Stimulated activated CD4-positive, alpha-beta T cell treated with anti-CD3 and anti-CD28 coated beads, Interleukin-12 subunit alpha, Interleukin-12 subunit beta, amount 100 ng/mL, for 48 hours (primary cell): ENCODE results near the gene CAMK2G.
"Not testable (repeated sequence)": the region's sequence is repeated elsewhere in the genome, so short reads cannot be mapped to it uniquely, and the experiment has no call there.

Source experiments
- DNase-seq, 3 donors: peaks; one replicate each; pipeline ENCODE4 v3.0.0-alpha.2; 2020; ENCODE audit warnings: low read depth in 2 of 3, low spot score in 1 of 3

The CAMK2G gene

DNA sequence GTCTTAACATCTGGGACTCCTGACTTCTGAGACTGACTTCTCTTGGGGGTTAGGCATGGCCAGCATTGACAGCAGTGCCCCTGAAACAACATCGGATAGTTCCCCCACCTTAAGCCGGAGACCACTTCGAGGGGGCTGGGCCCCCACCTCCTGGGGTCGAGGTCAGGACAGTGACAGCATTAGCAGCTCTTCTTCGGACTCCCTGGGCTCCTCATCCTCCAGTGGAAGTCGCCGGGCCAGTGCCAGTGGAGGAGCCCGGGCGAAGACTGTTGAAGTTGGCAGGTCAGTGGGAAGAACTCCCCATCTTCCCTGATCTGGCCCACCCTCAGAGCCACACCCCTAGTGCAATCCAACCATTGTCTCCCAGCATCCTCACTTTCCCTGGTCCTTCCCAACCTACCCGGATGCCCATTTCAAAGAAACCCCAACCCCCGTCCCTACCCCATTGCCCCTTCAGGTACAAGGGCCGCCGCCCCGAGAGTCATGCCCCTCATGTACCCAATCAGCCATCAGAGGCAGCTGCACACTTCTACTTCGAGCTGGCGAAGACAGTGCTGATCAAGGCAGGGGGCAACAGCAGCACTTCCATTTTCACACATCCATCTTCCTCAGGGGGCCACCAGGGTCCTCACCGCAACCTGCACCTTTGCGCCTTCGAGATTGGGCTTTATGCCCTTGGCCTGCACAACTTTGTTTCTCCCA lies 76.9 kb downstream of the CAMK2G start:
- DNase-seq: no peak

DNA sequence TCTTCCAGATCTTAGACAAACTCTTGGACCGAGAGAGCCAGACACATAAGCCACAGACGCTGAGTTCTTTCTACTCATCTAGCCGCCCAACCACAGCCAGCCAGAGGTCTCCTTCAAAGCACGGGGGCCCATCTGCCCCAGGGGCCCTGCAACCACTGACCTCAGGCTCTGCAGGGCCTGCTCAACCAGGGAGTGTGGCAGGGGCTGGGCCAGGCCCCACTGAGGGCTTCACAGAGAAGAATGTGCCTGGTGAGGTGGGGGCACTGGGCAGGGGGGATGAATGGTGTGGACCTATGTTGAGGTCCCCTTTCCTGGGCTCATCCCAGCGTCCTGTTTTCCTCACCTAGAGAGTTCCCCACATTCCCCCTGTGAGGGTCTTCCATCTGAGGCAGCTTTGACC lies 77.6 kb downstream of the CAMK2G start:
- DNase-seq: no peak

- not testable (repeated sequence) for DNase-seq
Measured at GRCh38 chr10:73796035-73796434, 78.3 kb downstream of the CAMK2G start.

DNA sequence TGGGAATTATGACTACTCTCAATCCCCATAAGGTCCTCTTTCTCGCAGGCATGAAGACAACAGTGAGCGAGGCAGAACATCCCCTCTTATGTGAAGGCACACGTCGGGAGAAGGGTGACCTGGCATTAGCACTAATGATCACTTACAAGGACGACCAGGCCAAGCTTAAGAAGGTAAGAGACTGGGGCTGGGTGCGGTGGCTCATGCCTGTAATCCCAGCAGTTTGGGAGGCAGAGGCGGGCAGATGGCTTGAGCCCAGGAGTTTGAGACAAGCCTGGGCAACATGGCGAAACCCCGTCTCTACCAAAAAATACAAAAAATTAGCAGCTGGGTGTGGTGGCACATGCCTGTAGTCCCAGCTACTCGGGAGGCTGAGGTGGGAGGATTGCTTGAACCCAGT lies 78.9 kb downstream of the CAMK2G start:
- DNase-seq: not testable (repeated sequence)

DNA sequence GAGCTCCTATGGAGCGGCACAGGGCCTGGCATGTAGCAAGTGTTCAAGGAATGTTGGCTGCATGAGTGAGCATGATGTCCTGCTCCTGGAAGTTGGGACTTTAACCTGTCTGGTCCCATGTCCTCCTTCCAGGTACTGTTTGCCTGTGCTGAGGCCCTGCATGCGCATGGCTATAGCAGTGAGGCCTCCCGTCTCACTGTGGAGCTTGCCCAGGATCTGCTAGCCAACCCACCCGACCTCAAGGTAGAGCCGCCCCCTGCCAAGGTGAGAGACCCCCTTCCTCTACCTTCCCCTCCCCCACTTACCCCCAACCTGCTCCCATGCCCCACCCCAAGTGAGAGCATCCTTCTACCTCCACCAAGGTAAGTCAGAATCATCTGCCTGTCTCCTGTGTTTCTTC lies 80.9 kb downstream of the CAMK2G start:
- DNase-seq: no peak

GRCh38 chr10:73791871-73792400 lies 82.4 kb downstream of the CAMK2G start:
- no peak for DNase-seq

DNA sequence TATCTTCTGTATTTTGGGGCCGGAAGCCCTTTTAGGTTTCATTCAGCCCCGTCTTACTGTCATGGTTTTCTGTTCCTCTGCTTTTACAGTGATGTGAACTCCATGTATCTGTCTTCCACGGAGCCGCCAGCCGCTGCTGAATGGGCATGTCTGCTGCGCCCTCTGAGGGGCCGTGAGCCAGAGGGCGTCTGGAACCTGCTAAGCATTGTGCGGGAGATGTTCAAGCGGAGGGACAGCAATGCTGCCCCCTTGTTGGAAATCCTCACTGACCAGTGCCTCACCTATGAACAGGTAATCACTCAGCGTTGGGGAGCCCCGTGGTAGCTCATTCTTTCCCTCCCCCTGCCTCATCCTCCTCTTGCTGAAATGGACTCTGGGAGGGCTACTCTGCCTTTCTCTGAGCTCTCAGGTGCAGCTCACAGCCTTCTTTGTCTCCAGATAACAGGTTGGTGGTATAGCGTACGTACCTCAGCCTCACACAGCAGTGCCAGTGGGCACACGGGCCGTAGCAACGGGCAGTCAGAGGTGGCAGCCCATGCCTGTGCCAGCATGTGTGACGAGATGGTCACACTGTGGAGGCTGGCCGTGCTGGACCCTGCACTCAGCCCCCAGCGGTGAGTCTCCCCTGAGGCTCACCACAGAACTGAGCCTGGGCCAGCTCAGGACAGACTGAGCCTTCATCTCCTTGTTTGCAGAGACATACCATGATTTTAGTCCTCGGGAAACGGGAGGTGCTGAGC lies 83.3 kb downstream of the CAMK2G start:
- DNase-seq: no peak

DNA sequence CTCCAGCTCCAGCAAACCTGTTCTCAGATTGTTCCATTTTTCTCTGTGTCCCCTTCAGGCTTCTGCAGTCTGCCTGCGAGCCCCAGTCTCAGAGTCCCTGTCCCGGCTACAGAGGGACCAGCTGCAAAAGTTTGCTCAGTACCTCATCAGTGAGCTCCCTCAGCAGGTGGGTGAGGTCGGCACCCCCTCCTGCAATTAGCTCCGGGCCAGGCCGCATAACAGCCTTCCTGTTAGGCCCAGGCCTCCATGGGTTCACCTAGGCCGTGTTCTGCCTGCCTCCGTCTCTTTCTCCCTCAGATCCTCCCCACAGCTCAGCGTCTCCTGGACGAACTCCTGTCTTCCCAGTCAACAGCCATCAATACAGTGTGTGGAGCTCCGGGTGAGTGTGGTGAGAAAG lies 84.7 kb downstream of the CAMK2G start:
- no peak for DNase-seq

DNA sequence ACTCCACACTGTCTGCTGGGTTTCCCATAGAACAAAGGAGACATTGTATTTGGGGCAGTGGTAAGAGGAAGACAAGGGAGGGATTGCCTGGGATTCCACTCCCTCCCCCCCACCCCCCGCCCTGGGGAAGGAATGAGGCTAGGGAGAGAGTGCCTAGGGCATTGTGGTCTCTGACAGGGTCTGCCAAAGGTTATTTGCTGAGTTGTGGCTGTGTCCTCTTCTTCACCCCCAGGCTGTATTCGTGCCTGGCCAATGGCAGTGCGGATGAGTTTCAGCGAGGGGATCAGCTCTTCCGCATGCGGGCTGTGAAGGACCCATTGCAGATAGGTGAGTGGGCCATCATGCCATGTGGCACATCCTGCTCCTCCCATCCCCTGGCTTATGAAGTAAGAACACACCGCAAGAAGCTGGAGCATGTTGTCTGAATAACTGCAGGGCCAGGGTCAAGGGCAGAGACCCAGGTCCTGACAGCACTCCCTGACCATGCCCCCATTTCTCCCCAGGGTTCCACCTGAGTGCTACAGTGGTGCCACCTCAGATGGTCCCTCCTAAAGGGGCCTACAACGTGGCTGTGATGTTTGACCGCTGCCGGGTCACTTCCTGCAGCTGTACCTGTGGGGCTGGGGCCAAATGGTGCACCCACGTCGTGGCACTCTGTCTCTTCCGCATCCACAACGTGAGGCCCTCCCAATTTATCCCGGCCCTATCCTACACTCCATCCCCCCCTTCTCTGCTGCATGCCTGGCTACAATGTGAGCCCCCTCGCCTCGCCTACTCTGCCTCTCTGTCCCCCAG lies 85.3 kb downstream of the CAMK2G start:
- DNase-seq: no peak

DNA sequence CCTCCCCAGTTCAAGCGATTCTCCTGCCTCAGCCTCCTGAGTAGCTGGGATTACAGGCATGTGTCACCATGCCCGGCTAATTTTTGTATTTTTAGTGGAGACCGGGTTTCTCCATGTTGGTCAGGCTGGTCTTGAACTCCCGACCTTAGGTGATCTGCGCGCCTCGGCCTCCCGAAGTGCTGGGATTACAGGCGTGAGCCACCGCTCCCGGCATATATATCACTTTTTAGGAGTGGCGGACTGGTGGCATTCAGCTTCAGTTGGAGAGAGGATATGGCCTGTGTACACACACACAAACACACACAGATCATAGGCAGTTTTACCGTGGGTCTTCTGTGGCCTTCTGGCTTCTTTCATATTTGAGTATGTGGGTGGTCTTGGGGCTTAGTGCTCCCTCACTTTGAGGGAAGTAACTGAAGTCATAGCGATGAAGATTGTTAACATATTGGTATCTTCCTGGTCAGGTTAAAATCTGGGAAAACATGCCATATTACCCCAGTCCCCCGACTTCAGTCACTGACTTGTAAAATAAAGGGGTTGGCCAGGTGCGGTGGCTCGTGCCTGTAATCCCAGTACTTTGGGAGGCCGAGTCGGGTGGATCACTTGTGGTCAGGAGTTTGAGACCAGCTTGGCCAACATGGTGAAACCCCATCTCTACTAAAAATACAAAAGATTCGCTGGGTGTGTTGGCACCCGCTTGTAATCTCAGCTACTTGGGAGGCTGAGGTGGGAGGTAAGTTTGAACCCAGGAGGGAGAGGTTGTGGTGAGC lies 87.1 kb downstream of the CAMK2G start:
- DNase-seq: not testable (repeated sequence)

- DNase-seq: no peak
Measured at GRCh38 chr10:73786512-73786885, 87.9 kb downstream of the CAMK2G start.

GRCh38 chr10:73785721-73786511 lies 88.4 kb downstream of the CAMK2G start:
- peak in 1 of 3 donors; percentile 16 for DNase-seq

- peak; percentile 69 to 80 (median 72) for DNase-seq
Measured at GRCh38 chr10:73785211-73785720, 89.1 kb downstream of the CAMK2G start, which contains the start of gene ZSWIM8. Gene ZSWIM8, plus strand, starts transcription at chr10:73785606. Its CDS starts 273 bp downstream, at chr10:73785879.

- no peak for DNase-seq
Measured at GRCh38 chr10:73782749-73783085, 91.6 kb downstream of the CAMK2G start.

DNA sequence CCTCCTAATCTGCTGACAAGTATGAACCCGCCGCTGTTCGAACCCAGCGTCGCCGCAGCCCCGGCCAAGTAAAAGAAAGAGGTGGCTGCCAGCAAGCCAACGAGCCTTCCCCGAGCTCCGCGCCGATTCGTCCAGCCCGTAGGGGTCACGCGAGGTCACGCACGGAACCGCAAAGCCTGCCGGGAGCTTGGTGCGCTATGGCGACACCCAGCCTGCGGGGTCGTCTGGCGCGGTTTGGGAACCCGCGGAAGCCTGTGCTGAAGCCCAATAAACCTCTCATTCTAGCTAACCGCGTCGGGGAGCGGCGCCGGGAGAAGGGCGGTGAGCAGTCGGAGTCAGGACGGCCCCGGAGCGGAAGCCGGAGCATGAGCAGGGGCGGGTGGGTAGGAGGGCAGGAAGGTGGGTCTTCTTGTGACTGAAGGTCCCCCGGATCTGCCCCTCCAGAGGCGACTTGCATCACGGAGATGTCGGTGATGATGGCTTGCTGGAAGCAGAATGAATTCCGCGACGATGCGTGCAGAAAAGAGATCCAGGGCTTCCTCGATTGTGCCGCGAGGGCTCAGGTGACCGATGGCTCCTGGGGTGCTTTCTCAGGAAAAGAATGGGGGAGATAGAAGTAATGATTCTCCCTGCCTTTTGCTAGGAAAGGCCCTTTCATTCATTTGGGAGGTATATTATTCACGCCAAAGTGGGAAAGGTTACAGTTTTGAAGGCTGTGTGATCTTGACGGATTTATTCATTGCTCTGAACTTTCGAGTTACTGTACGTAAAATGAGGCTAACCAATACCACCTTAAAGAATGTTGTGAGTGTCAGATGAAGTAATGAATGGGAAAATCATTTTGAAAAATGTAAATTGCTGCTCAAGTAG lies 92.2 kb downstream of the CAMK2G start, which contains the start of gene CHCHD1:
TSS of gene CHCHD1 (plus strand) at position 170 of the 870 bp plus-strand sequence. CDS start at position 198, 28 bp downstream.
- DNase-seq: peak; percentile 86 to 93 (median 88)

- no peak for DNase-seq
Measured at GRCh38 chr10:73781548-73781878, 92.8 kb downstream of the CAMK2G start.

GRCh38 chr10:73780966-73781365 lies 93.4 kb downstream of the CAMK2G start:
- DNase-seq: no peak

DNA sequence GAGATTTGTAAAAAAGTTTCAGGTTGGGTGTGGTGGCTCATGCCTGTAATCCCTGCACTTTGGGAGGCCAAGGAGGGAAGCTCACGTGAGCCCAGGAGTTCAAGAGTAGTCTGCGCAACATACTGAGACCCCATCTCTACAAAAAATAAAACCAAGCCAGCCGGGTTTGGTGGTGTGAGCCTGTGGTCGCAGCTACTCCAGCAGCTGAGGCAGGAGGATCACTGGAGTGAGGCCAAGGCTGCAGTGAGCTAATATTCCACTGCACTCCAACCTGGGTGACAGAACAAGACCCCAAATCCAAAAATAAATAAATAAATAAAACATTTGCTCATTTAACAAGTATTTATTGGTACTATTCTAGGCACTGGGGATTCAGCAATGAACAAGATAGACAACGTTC lies 94.1 kb downstream of the CAMK2G start:
- no peak for DNase-seq
